HG03095 (cell line): Measurements from ENCODE around the gene NTM.

ENCODE experiments used
- ATAC-seq: cut with Tn5 transposase; IDR thresholded peaks from one replicate; pipeline ENCODE4 v1.9.1; 2021; ENCODE audit warnings: moderate library complexity; ENCODE audit not compliant: unreplicated experiment

The NTM gene

GRCh38 chr11:132256528-132257279 lies 886.3 kb downstream of the NTM start:
- no peak for ATAC-seq

GRCh38 chr11:132257871-132258270 lies 887.5 kb downstream of the NTM start:
- ATAC-seq, result no peak

DNA sequence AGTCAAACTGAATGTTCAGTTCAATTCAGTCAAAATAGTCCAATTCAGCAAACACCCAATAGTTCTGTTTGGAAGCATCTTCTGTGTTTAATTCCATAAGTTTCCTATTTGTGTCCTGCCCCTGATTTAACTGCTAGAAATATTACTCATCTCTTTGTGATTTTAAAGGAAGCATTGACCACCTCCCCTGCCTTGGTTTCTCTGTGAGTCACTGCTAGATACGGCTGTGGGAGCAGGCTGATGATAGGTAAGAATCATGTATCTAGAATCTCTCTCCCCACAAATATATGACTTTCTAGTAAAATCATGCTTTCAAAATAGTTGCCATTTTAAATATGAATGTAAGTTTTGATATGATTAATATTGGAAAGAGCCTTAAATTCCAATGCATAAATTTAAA lies 888.5 kb downstream of the NTM start:
- ATAC-seq, result no peak

GRCh38 chr11:132260636-132261035 lies 890.2 kb downstream of the NTM start:
- ATAC-seq, result no peak

- no peak for ATAC-seq
Observed at GRCh38 chr11:132263241-132263640, 892.8 kb downstream of the NTM start.

- no peak for ATAC-seq
Observed at GRCh38 chr11:132263875-132264274, 893.5 kb downstream of the NTM start.

- ATAC-seq, result no peak
Observed at GRCh38 chr11:132264616-132265015, 894.2 kb downstream of the NTM start.

DNA sequence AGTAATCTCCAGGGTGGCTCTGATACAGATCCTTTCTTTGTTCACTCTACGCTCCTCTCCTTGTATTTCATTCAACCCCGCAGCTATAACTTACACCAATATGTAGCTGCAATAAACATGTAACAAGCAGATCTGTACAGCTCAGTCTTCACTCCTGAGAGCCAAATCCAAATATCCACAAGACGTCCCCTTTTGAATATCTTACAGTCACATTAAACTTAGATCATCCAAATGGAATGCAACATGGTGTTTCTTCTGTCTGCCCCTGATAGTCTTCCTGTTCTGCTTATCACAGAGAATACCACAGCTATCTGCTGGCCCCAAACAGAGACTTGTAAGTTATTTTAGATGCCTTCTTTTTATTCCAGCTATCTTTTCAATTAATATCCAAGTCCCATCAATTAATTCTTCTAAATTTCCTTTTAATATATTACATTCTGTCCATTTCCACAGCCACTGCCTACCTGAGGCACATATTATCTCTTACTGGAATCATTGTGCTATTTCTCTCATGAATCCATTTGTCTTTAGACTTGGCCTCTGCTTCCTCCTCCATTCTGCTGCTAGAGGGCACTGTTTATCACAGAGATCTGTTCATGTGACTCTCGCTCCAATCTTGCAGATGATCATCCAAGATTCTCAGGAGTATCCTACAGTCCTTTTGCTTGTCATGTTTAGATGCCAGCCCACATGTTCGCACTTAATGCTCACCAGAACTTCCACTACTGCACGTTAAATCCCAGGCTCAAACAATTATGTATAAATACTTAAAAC lies 908.6 kb downstream of the NTM start:
- ATAC-seq, result no peak

GRCh38 chr11:132284048-132284447 lies 913.6 kb downstream of the NTM start:
- no peak for ATAC-seq

- no peak for ATAC-seq
Observed at GRCh38 chr11:132284611-132285010, 914.2 kb downstream of the NTM start.

GRCh38 chr11:132285631-132286030 lies 915.2 kb downstream of the NTM start:
- ATAC-seq, result no peak

- no peak for ATAC-seq
Observed at GRCh38 chr11:132286106-132286505, 915.7 kb downstream of the NTM start.

DNA sequence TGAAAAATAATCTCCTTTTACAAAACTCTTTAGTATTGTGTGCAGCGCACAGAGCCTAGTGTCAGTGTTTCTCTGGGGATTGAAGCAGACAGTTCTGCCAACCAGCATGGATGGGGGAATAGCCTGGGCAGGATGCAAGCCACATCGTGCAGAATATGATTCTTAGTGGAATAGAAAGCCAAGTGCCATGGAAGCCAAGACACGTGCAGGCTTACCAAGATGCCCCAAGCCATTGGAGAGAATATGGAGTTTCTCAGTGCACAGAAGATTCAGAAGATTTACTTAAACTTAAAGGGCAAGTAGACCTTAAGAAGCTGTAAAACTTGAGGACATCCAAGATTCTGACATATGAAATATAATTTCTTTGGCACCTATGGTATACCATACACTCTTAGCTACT lies 917.6 kb downstream of the NTM start:
- ATAC-seq, result no peak

DNA sequence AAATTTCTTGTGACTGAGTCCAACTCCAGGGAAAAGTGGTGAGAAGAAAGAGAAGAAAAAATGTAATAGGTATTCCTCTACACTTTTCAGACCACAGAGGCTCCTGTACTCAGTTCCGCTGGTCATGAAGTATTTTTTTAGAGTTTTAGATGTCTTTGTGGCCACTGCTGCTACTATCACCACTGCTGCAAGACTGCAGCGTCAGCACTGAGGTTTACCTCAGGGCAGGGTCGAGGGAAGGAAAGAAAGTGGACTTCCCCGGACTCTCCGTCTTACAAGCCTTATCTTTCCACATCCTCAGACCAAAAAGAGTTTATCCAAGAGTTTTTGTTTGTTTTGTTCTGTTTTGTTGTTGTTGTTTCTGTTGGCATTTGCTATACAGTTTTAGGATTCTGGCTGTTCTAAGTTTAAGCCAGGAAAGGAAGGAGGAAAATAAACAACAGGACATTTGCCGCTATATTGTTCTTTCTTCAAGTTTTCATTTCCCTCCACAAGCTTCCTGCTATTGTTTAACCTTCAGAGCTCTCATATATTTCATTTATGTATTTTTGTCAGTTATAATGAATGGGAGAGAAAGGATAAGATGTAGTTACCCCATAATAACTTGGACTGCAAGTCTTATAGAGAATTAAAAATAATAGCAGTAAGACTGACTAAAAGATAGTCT lies 919.3 kb downstream of the NTM start:
- ATAC-seq, result no peak

DNA sequence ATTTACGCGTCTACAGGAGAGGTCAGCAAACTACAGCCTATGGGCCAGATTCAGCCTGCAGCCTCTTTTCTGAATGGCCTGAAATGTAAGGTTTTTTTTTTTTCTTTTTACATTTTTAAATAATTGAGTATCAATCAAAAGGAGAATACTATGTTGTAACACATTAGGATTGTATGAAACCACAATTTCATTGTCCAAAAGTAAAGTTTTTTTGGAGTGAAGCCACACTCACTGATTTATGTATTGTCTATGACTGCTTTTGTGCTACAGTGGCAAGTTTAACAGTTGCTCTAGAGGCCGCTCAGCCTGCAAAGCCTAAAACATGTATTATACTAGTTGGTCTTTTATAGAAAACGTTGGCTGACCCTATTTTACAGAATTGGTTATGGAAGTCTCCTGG lies 923.2 kb downstream of the NTM start:
- no peak for ATAC-seq

DNA sequence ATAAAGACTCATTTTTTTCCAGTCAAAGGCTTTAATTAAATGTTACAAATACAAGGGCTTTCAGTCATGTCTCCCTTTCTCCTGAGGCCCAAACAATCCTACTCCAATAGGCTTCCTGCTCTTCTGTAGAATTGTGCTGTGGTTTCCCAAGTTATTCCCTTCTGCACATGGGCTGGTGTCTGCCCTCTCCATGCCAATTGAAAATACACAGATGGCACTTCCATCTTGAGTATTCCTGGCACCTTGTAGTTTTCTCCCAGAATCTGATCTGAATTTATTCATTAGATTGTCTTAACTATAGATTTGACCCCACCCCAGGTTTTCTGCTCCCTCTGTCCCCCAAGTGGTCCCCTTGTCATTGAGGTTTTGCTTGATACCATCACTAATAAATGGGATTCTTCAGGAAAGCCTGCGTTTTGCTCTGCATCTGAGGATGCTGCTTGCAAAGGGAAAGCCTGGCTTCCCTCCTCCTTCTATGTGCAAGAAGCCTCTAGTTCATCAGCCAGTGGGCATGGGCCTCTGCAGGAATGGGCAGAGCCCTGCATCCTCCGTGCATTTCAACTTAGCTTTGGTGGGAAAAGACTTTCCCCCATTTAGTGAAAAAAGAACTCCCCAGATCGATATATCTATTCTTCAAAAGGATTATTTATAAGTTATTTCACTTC lies 926.7 kb downstream of the NTM start:
- no peak for ATAC-seq

- ATAC-seq, result no peak
Observed at GRCh38 chr11:132298357-132298756, 927.9 kb downstream of the NTM start.

DNA sequence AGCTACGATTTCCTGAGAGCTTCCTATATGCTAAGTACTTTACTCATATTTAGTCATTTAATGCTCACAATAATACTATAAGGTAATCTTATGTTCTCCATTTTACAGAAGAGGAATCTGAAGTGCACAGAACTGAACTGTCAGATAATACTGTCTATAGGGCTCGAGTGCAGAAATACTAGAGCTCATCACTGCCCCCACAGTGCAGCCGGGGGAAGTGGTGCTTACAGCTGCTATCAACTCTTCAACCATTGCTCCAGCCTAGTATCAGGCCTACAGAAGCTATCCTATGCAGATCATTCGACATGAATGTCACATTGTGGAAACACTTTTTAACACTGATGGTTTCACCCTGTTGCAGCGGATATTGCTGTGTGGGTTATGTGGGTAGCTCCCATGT lies 929.9 kb downstream of the NTM start:
- ATAC-seq, result no peak

- no peak for ATAC-seq
Observed at GRCh38 chr11:132301465-132301864, 931.0 kb downstream of the NTM start.

- no peak for ATAC-seq
Observed at GRCh38 chr11:132301900-132302299, 931.5 kb downstream of the NTM start.

- ATAC-seq, result no peak
Observed at GRCh38 chr11:132307309-132308020, 937.0 kb downstream of the NTM start.
